Superior temporal gyrus (tissue), 1 donor: ENCODE results near the gene TLDC2.
A peak's percentile ranks its signal among the peaks of the same experiment; 100 is the strongest.
"Not testable (repeated sequence)": the region's sequence is repeated elsewhere in the genome, so short reads cannot be mapped to it uniquely, and the experiment has no call there.

ENCODE experiments used
- DNase-seq: peaks from one replicate; pipeline ENCODE4 v3.0.0-alpha.2; 2016; ENCODE audit errors: extremely low spot score

TLDC2 gene

DNA sequence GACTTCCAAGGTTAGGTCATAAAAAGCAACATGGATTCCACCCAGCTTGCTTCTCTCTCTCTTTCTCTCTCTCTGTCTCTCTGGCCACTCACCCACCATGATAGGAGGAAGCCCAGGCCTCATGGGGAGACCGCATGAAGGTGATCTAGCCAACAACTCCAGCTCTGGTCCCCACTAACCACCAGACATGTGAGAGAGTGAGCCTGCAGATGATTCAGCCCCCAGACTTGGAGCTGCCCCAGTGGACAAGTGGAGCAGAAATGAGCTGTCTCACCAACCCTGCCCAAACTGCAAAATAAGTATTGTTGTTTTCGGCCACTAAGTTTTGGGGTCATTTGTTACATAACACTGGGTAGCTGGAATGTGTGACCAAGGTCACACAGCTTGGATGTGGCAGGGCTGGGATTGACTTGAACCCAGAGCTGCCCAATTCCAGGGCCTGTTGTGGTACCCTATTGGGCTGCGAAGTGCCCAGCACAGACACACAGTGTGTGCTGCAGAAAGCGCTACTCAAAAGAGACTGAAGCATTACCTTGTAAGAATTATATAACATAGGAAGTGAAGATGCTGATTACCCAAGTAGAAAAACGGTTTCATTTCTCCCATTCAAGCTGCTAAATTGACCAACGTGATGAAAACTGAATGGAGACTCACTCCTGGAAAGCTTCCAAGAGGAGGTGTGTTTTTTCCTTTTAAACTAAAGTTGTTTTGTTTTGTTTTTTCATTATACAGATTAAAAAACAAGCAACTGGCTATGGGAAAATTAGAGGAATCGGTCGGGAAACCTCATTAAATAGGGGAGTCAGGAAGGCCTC, 9.1 kb upstream of the TLDC2 start:
- peak; percentile 62 for DNase-seq

DNA sequence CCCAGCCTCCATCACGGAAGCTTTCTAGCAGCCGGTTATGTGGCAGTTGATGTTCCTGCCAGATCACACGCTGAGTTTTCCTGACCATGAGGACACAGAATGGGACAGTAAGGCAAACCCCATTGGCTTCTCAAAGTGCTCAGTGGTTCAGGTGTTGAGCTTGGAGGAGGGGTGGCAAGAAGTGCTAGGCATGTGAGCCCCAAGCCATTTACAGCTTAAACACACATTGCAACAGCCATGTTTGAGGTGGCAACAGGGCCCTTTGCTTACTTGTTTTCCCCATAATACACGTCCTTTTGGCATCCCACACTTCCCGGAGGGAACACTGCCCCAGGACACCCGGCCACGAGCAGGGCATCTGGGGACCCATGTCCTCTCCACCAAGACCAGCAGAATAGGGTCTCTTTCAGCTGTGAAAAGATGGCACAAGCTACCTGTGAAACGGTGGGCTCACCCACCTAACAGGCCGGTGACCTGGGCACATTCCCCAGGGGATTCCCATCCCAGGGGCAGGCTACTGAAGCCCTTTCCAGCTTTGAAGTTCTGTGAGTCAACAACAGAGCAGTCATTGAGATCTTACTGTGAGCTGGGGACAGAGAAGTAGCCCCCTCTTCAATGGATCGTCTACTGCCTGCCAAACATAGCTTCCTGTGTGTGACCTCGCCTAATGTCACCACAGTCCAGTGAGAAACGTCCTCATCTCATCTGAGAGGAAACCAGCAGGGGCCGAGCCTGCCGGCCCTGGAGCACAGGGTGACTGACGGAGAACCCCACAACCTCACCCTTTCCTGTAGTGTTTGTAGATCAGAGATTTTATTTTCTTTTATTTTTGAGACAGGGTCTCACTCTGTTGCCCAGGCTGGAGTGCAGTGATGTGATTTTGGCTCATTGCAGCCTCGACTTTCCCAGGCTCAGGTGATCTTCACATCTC, 4.0 kb upstream of the TLDC2 start:
- DNase-seq = no peak

DNA sequence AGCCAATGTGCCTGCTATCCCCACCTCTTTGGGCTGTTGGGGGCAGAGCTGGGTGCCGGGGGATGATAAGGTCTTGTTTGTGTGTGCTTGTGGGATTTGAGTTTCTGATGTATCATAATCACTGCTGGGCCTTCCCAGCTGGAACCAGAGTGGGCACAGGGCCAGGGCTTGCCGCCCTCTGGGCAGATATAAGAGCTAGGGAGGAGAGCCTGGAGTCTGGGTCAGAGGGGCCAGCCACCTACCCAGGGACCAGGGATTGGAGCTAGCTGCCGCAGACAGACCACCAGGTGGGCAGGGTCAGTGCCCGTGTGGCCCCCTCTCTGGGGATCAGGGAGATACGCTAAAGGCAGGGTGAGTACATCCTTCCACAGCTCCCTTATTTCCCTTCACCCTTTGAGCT, 3.1 kb upstream of the TLDC2 start:
- DNase-seq = no peak

DNA sequence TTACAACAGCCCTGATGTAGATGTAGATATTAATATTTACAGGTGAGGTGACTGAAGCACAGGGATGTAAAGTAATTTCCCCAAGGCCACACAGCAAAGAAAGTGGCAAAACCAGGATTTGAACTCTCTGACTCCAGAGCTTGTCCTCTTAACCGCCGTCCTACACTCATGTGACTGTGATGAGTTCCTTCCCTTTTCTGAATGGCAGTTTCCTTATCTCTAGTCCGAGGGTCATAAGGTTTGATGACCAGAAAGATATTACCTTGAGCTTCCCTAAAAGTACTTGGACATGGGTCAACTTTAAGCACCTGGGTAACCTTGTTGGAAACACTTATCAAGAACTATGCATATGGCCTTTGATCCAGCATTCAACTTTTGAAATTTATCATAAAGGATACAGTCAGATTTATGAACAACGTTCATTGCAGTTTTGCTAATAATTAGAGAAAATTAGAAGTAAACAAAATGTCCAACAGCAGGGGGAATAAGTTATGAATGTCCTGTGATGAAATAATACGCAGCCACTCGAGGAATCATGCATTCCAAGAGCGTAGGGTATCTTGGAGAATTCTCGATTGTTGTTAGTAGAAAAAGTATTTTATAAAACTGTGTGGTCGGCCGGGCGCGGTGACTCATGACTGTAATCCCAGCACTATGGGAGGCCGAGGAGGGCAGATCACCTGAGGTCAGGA, 2.3 kb upstream of the TLDC2 start:
- no peak for DNase-seq

DNA sequence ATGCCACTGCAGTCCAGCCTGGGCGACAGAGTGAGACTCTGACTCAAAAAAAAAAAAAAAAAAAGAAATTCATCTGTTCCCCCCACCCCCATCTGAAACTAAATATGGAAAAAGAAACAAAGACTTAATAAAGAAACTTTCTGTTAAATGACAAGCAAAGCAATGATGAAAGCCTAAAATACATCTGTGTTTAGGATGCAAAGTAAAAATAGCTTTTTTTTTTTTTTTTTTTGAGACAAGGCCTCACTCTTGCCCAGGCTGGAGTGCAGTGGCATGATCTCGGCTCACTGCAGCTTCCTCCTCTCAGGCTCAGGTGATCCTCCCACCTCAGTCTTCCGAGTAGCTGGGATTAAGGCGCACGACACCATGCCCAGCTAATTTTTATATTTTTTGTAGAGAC, 845 bp upstream of the TLDC2 start:
- DNase-seq = not testable (repeated sequence)

DNA sequence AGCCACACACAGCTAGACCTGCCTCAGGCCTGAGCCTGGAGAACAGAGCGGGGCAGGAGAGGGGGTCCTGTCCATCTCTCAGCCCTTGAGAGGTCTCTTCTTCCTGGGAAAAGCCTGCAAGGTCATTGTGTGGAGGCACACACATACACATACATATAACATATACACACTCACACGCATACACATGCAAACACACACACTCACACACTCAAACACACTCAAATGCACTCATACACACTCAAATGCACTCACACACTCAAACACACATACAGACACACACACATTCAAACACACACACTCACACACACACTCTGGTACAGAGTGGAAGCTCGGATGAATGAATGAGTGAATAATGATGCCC, 515 bp downstream of the TLDC2 start:
- DNase-seq = no peak

DNA sequence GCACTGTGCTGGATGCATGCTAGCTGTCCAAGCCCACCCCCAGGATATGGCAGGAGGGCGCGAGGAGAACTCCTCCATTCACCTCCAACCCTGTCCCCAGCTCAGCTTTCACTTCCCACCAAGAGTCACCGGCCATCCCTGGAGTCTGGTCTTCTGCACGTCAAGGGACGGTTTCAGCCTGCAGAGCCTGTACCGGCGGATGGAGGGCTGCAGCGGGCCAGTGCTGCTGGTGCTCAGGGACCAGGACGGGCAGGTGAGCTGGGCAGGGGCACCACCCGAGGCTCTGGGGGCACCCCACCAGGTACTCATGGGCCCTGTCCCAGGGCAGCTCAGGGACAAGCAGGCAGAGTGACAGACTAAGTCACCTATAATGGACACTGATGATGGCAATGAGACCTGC, 3.0 kb downstream of the TLDC2 start:
- no peak for DNase-seq

DNA sequence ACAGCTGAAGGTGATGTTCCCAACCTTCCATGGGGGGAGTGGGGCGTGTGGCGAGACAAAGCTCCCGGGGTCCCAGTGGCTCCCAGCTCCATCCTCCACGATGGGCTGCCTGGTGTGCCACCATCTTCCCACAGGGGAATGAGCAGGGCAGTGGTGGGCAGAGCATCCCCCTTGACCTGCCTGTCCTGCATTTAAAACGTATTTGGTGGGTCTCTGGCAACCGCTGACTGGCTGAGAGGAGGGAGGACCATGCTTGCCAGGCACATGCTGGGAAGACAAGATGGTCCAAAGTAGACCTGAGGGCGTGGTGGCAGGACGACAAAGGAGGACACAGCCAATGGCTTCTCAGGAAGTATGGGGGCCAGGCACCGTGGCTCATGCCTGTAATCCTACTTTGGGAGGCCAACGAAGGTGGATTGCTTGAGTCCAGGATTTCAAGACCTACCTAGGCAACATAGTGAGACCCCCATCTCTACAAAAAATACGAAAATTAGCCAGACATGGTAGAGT, 4.9 kb downstream of the TLDC2 start:
- DNase-seq = no peak

DNA sequence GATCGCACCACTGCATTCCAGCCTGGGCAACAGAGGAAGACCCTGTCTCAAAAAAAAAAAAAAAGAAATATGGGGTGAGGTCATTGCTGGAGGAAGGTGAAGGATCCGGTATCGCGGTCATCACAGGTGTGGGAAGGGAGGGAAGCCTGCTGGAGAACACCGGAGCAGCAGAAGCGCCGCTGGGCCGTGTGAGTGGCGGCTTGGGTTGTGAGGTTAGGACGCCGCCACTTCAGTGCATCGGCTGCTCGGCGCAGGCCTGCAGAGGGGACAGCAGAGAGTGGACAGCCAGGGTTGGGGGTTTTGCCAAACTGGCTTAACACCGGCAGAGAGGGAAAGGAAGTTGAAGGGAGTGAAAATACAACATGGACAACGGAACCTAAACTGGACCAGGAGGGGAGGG, 5.4 kb downstream of the TLDC2 start:
- DNase-seq = no peak

DNA sequence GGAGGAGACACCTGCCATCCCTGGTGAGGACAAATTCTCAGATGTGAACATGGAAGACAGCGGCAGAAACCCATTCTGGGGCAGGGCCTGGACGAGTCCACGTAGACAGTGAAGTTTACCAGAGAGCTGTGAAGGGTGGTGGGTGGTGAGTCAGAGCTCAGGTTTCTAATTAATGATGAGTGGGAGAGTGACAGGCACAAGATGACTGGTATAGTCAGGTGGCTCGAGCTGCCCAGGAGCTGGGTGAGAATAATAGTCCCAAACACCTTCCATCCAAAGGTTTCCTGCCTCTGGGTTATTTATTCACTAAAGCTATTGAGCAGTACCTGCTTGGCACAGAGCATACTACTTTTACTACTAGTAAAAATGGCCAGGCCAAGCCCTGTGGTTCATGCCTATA, 6.0 kb downstream of the TLDC2 start:
- DNase-seq = no peak

DNA sequence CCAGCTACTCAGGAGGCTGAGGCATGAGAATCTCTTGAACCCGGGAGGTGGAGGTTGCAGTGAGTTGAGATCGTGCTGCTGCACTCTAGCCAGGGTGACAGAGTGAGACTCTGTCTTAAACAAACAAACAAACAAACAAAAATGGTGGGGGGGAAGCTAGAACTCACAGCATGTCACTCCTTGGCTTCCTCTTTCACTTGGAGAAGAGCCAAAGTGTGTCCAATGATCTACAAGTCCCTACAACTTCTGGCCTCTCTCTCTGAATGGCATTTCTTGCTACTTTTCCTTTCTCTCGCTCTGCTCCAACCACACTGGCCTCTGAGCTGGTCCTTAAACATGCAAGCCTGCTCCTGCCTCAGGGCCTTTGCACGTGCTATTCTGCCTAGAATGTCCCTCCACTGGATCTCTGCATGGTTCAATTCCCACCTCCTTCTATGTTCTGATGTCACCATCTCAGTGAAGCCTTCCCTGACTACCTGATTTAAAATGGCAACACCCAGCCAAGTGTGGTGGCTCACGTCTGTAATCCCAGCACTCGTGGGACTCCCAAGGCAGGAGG, 8.1 kb downstream of the TLDC2 start:
- DNase-seq = no peak

DNA sequence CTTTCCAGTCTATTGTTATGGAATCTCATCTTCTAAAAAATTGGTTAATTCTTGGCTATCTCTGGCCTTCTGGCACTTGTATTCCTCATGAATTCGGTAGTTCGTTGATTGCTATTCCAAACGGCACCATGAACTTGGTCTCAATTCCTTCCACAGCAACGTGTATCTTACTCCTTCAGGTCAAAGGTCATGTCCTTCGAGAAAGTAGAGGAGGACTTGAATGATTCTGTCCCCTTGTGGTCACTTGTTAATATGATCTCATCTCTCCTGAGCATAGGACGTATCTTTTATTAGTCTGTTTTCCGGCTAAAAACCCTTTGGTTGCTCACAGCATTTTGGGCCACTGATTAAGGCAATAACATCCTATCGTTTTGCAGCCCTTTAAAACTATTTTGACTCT, 9.4 kb downstream of the TLDC2 start:
- no peak for DNase-seq

DNA sequence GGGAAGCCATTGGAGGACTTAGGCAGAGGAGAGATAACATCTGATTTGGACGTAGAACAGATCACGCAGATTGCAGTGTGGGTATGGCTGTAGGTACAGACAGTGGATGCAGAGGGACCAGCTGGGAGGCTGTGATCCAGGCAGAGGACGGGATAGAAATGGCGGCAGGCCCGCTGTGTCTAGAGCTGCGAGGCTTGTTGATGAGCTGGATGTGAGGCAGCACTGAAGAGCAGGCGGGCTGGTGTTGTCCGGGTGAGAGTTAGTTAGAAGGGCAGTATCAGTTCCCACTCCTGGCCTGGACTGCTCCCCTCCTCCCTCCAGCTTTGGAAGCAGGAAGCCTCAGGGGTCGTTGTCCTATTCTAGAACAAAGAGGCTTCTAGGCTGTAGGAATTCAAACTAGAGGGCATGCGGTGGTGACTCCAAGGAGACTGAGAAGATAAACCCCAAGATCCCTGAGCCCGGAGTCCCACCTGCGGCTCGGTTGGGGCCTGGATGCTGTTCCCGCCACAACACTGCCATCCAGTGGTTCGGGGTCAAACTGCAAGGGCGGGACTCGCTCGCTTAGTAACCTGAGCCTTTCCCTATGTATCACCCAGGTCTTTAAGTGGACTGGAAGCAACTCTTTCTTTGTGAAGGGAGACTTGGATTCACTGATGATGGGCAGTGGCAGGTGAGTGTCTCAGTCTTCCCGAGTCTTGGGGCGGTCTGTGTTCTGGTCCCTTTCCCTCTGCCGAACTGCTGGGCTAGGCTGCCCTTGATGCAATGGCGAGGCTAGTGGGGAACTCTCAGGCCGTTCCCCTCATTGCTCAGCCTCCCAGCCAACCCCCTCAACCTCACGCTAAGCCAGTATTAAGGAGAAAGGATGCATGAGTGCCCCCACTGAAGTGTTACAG, 11.2 kb downstream of the TLDC2 start:
- DNase-seq = peak; percentile 88

DNA sequence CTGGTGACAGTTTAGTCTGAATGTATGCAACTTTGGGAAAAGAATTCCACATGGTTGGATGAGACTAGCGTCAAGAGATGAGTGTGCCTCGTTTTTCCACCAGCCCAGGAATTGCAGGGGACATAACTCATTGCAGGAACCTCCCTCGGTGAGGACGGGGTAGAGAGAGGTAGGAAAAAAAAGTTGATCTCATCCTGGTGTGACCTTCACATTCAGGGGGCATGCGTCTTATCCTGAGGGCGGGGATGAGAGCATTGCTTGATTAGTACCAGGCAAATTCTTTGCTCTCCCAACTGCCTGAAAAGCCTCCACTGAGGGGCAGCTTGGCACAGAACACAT, 11.8 kb downstream of the TLDC2 start:
- DNase-seq = no peak

DNA sequence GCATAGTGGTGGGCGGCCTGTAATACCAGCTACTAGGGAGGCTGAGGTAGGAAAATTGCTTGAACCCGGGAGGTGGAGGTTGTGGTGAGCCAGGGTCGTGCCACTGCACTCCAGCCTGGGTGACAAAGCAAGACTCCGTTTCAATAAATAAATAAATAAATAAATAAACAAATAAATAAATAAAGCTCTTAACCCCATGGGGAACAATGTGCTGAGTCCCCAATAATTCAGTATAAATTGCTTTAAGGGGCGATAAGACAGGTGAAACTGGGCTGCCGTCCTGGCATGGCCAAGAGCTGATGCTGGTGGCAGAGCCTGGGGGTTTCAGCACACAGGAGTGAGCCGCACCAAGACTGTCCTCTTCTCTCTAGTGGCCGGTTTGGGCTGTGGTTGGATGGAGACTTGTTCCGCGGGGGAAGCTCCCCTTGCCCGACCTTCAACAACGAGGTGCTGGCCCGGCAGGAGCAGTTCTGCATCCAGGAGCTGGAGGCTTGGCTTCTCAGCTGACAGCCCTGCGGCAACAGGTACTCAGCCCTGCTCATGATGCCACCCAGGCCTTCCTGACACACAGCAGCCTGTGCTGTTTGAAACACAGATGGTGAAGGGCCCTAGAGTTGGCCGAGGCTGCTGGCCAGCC, 13.1 kb downstream of the TLDC2 start:
- no peak for DNase-seq

DNA sequence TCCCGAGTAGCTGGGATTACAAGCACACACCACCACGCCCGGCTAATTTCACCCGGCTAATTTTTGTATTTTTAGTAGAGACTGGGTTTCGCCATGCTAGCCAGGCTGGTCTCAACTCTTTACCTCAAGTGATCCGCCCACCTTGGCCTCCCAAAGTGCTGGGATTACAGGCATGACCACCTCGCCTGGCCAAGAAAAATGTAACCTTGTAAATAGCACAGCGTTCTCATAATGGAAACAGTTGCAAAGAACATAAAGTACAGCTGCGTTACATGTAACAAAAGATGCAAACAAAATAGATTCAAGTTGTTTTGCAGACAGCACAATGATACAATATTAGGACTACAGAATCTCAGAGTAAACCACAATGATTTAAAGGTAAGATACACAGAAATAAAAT, 14.6 kb downstream of the TLDC2 start:
- no peak for DNase-seq

DNA sequence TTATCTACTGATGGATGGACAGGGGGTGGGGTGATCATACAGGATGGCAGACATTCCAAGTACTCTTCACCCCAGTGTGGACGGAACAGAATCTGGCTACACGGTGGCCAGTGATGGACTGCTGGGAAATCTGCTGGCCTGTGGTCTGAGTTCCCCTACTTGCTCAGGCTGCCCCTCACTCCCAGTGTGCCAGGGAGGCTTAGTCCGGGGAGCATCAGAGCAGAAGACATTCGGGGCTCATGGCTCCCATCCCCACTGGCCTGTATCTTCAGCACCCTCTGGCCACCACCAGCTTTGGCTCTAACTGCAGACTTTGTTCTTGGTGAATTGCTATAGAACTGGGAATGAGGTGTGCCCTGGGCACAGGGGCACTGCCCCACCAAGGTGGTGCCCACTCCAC, 15.3 kb downstream of the TLDC2 start:
- no peak for DNase-seq

DNA sequence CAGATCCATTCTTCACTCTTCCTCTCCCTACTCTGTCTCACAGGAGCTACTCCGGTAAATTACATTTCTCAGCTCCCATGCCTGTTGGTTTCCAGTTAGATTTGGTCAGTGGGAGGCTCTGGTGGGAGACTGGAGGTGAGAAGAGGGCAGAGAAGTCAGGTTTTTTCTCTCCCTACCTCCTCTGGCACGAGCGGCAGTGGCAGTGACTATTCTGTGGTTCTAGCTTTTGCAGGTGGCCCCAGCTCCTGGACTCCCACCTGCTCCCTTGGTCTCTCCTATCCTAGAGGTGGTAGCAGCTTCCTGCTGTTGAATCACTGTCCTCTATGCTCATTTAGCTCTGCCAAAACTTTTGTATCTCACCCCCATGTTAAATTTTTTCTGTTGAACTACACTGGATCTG, 17.9 kb downstream of the TLDC2 start:
- DNase-seq = no peak

DNA sequence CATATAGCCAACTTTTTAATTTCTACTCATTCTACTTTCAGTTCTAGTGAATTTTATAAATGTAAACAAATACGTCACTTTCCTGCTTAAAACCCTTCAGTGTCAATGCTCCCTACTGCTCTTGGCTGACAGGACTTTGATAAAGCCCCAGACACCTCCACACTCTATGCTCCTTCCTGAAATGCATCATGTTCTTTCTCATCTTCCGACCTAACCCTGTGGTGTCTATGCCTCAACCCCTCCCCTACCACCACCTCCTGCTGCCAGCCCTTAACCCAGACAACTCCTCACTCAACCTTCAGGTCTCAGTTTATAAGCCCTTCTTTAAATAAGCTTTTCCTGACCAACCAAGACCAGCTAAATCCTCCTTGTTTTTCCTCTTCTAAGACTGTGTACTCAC, 19.1 kb downstream of the TLDC2 start:
- DNase-seq = no peak

DNA sequence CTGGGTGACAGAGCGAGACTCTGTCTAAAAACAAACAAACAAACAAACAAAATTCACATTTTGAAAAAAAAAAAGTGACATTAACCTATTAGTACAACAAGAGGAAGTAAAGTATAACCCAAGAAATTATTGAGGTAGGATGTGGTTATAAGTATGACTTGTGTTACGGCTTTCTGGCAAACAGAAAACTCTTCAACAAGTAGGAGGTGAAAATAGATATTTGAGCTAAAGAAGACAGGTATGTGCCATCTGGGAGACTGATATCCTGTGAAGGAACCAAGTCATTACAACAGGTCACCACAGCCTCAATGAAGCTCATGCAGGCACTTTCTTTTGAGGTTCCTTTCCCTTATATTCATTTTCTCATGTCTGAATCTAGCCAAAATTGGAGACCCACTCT, 28.8 kb downstream of the TLDC2 start:
- no peak for DNase-seq

DNA sequence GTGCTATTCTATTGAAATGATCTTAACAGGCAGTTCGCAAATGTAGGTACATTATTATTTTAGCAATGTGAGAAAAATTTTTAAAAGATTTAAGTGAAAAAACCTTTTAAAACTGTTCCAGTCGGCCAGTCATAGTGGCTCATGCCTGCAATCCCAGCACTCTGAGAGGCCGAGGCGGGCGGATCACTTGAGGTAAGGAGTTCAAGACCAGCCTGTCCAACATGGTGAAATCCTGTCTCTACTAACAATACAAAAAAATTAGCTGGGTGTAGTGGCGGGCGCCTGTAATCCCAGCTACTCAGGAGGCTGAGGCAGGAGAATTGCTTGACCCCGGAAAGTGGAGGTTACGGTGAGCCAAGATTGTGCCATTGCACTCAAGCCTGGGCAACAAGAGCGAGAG, 29.6 kb downstream of the TLDC2 start:
- not testable (repeated sequence) for DNase-seq
